ENCODE measurements around the gene PLD5.

- TF ChIP-seq CTCF (IDR thresholded peaks at IDR 0.05; ENCODE audit: low read length) (no peak), EZH2 (IDR thresholded peaks at IDR 0.05; ENCODE audit: borderline replicate concordance, low read length) (no peak)
Measured at GRCh38 chr1:242568666-242569065, 44.2 kb upstream of the PLD5 start.

All from OCI-LY1 (cell line).